LNCAP (cell line): Measurements from ENCODE around the gene HSH2D.

Experiments
- TF ChIP-seq, protein P1 (sequence below): fragments of 450-650 bp; IDR thresholded peaks from 2 replicates; pipeline ENCODE4 v1.5.1; 2017; ENCODE audit warnings: mild to moderate bottlenecking

The HSH2D gene

DNA sequence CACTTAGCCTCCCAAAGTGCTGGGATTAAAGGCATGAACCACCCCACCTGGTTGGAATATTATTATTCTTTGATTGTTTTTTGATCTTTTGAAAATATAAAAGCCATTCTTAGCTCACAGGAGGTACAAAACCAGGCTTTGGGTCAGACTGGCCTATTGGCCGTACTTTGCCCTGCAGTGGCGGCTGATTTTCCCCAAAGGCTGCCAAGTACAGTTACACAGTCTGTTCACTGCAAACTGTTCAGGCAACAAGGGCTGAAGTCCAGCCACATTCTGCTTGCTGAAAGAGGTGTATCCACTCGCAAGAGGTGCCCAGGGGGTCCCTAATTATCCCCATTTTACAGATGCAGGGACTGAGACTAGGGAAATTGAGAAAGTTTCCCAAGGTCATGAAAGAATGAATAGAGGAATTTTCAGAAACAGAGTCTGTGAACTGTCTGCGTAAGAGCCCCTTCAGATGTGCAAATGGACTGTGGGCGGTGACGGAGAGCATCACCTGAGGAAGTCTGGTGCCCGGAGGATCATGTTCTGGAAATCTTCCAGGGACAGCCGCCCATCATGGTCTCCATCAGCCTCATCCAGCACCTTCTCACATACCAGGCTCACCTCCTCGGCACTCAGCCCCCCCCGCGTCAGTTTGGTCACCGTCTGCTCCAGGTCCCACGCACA, 20.9 kb downstream of the HSH2D start:
- TF ChIP-seq, protein P1, sequence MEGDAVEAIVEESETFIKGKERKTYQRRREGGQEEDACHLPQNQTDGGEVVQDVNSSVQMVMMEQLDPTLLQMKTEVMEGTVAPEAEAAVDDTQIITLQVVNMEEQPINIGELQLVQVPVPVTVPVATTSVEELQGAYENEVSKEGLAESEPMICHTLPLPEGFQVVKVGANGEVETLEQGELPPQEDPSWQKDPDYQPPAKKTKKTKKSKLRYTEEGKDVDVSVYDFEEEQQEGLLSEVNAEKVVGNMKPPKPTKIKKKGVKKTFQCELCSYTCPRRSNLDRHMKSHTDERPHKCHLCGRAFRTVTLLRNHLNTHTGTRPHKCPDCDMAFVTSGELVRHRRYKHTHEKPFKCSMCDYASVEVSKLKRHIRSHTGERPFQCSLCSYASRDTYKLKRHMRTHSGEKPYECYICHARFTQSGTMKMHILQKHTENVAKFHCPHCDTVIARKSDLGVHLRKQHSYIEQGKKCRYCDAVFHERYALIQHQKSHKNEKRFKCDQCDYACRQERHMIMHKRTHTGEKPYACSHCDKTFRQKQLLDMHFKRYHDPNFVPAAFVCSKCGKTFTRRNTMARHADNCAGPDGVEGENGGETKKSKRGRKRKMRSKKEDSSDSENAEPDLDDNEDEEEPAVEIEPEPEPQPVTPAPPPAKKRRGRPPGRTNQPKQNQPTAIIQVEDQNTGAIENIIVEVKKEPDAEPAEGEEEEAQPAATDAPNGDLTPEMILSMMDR, result no peak

DNA sequence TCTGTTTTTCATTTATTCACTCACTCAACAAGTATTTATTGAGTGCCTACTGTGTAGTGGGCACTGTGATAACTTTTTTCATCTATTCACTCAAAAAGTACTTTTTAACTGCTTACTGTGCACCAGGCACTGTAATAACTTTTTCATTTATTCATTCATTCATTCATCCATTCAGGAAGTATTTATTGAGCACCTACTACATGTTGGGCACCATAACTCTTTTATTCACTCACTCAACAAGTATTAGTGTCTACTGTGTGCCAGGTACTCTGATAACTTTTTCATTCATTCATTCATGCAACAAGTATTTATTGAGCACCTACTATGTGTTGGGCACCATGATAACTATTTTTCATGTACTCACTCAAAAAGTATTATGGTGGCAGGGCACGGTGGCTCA, 22.9 kb downstream of the HSH2D start:
- TF ChIP-seq, protein P1, result no peak

DNA sequence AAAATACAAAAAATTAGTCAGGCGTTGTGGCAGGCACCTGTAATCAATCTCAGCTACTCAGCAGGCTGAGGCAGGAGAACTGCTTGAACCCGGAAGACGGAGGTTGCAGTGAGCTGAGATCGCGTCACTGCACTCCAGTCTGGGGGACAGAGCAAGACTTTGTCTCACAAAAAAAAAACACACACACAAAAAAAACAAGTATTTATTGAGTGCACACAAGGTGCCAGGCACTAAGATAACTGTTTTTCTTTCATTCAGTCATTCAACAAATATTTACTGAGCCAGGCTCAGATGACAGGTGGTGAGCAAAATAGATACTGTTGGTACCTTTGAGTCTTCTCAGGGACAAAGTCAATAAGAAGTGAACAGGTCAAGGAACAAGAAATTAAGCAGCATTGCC, 23.6 kb downstream of the HSH2D start:
- TF ChIP-seq, protein P1, result no peak

DNA sequence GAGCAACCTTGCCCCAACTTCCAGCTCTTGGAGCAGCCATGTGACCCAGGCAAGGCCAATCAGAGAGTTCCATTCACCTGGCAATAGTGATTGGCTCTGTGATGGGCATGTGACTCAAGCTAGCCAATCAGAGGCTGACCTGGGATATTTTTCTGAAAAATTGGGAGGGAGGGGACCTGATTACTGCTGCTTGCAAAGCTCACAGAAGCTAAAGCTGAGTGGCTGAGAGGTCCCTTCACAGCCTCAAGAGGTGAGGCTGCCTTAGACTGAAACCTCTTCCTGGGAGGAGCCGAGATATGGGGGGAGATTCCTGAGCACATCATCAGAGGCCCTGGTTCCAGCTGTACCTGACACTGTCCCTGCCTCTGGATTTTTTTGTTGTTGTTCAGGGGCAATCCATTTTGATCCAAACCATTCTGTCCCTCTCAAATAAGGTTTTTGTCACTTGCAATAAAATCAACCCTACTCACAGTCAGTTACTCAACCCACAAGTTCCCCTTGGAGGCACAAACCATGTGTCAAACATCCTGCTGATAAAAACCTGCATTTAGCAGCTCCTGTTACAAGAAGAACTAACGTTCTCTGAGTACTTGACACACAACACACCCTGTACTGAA, 25.1 kb downstream of the HSH2D start:
- TF ChIP-seq, protein P1, result no peak

DNA sequence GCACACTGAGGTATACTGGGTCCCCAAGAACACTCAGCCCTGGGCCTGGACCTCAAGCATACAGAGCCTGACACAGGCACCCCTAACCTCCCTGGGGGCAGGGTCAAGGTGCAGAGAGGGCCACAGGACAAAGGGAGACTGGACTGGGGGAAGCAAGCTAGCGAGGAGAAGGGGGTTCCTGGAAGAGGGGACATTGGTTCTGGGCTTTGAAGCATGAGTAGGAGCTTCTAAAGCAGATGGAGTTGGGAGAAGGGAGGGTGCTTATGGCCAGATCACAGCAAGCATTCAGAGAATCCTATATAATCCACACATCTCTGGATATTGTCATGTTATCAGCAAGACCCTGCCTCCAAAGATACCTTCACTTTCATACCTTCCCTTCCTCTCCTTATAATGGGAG, 26.6 kb downstream of the HSH2D start:
- TF ChIP-seq, protein P1, result no peak

DNA sequence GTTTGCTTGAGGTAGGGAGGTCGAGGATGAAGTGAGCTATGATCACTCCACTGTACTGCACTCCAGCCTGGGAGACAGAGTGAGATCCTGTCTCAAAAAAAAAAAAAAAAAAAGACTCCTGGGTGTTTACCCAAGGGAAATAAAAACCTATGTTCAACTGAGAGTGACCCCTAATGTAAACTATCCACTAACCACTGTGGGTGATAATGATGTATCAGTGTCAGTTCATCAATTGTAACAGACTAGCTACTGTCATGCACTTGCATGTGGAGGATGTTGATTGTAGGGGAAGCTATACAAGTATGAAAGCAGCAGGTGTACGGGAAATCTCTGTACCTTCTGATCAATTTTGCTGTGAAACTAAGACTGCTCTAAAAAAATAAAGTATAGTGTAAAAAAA, 32.5 kb downstream of the HSH2D start:
- TF ChIP-seq, protein P1, result no peak

DNA sequence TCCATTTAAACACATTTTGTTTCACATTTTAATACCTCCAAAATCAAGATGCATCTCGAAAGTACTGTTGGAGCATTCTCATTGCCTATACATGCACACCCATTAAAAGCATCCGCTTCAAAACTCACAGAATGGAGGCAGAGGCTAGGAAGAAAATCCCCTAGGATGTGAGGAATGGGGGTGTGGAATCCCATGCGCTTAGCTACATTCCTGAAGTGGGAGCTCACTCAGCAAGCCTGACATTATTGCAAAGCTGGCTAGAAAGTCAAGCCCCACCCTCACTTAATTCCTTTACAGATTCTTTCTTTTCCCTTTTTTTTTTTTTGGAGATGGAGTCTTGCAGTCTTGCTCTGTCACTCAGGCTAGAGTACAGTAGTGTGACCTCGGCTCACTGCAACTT, 37.1 kb downstream of the HSH2D start:
- TF ChIP-seq, protein P1, result no peak
